HEK293T (cell line): ENCODE measurements around the gene FBN1.

Experiments used
- ARNT ChIP-seq: fragments of 450-650 bp; IDR thresholded peaks from 2 replicates; pipeline ENCODE4 v1.6.1; 2017; ENCODE audit warnings: mild to moderate bottlenecking
- ELF4 ChIP-seq: fragments of 450-650 bp; IDR thresholded peaks from 2 replicates; pipeline ENCODE4 v1.6.1; 2017; ENCODE audit warnings: antibody characterized with exemption
- FOXK2 ChIP-seq: fragments of 450-650 bp; IDR thresholded peaks from 2 replicates; pipeline ENCODE4 v1.6.1; 2016; ENCODE audit warnings: mild to moderate bottlenecking
- SP1 ChIP-seq: fragments of 450-650 bp; IDR thresholded peaks from 2 replicates; pipeline ENCODE4 v1.6.1; 2017
- ZNF384 ChIP-seq: fragments of 450-650 bp; IDR thresholded peaks from 2 replicates; pipeline ENCODE4 v1.6.1; 2016

GRCh38 chr15:48522911-48523310 is 122.6 kb downstream of the FBN1 start:
- TF ChIP-seq ARNT, result no peak
- TF ChIP-seq ELF4, result no peak
- TF ChIP-seq ZNF384, result no peak
- TF ChIP-seq SP1, result no peak
- no peak for TF ChIP-seq FOXK2
